GM23338 (cell line): ENCODE data around the gene RNF32. TPM values are rescaled to one million over a fixed set of nuclear protein-coding genes. Genes with fewer than 3 reads are reported as not detected.

Experiments
- ATAC-seq: fragments of 200-7000 bp; cut with Tn5 transposase; 3 replicates; pipeline ENCODE4 v1.9.1; 2020
- DNase-seq: peaks from one replicate; pipeline ENCODE4 v3.0.0-alpha.2; 2015; ENCODE audit warnings: low spot score
- H2AFZ ChIP-seq: fragments of 200-600 bp; sonication (generic); 2 replicates; pipeline ENCODE4 v1.8.0; 2016; ENCODE audit warnings: antibody characterized with exemption, mild to moderate bottlenecking, moderate library complexity
- H3F3A ChIP-seq: fragments of 200-600 bp; sonication (generic); replicated peaks from 2 replicates; pipeline ENCODE4 v1.8.0; 2017; ENCODE audit warnings: antibody characterized with exemption, mixed run types, low read depth
- H3K27ac ChIP-seq: fragments of 200-600 bp; sonication (generic); 2 replicates; pipeline ENCODE4 v1.6.1; 2016; ENCODE audit warnings: low read depth
- H3K27me3 ChIP-seq: fragments of 200-600 bp; sonication (generic); 2 replicates; pipeline ENCODE4 v1.8.0; 2016; ENCODE audit warnings: mild to moderate bottlenecking, mixed run types, moderate library complexity; ENCODE audit not compliant: insufficient read depth
- H3K36me3 ChIP-seq: fragments of 200-600 bp; sonication (generic); 2 replicates; pipeline ENCODE4 v1.8.0; 2016; ENCODE audit warnings: mild to moderate bottlenecking; ENCODE audit not compliant: insufficient read depth
- H3K4me1 ChIP-seq: fragments of 200-600 bp; sonication (generic); 2 replicates; pipeline ENCODE4 v1.8.0; 2016; ENCODE audit warnings: mild to moderate bottlenecking, moderate library complexity; ENCODE audit not compliant: insufficient read depth
- H3K4me2 ChIP-seq: fragments of 200-600 bp; sonication (generic); 2 replicates; pipeline ENCODE4 v1.7.1; 2017; ENCODE audit warnings: mixed run types
- H3K4me3 ChIP-seq: fragments of 200-600 bp; sonication (generic); 2 replicates; pipeline ENCODE4 v1.6.1; 2016; ENCODE audit warnings: mixed run types
- H3K79me2 ChIP-seq: fragments of 200-600 bp; sonication (generic); replicated peaks from 2 replicates; pipeline ENCODE4 v1.8.0; 2017; ENCODE audit warnings: mild to moderate bottlenecking; ENCODE audit not compliant: insufficient read depth
- H3K9me2 ChIP-seq: fragments of 200-600 bp; sonication (generic); 2 replicates; pipeline ENCODE4 v1.8.0; 2017; ENCODE audit not compliant: insufficient read depth
- H4K20me1 ChIP-seq: fragments of 200-600 bp; sonication (generic); replicated peaks from 2 replicates; pipeline ENCODE4 v1.8.0; 2017; ENCODE audit warnings: mild to moderate bottlenecking; ENCODE audit not compliant: insufficient read depth
- H3K27ac Mint-ChIP-seq: 2 replicates; pipeline ENCODE4 v1.8.0; 2020; ENCODE audit warnings: inconsistent platforms, mild to moderate bottlenecking, moderate library complexity, mixed read lengths
- H3K27me3 Mint-ChIP-seq: 3 replicates; pipeline ENCODE4 v1.8.0; 2022; ENCODE audit warnings: low read depth, mild to moderate bottlenecking, moderate library complexity, mixed read lengths, inconsistent platforms; ENCODE audit not compliant: insufficient read depth, poor library complexity
- H3K36me3 Mint-ChIP-seq: 3 replicates; pipeline ENCODE4 v1.8.0; 2021; ENCODE audit warnings: low read depth, mild to moderate bottlenecking, inconsistent platforms, moderate library complexity, mixed read lengths
- H3K4me1 Mint-ChIP-seq: 3 replicates; pipeline ENCODE4 v1.8.0; 2020; ENCODE audit warnings: mild to moderate bottlenecking, inconsistent platforms, mixed read lengths
- H3K4me3 Mint-ChIP-seq: 3 replicates; pipeline ENCODE4 v1.8.0; 2021; ENCODE audit warnings: moderate library complexity, mild to moderate bottlenecking, inconsistent platforms, mixed read lengths
- H3K9me3 Mint-ChIP-seq: 3 replicates; pipeline ENCODE4 v1.8.0; 2020; ENCODE audit warnings: moderate library complexity, mild to moderate bottlenecking, inconsistent platforms, mixed read lengths
- EZH2 ChIP-seq: fragments of 200-600 bp; sonication (generic); IDR thresholded peaks from one replicate; pipeline ENCODE4 v1.8.0; 2017; ENCODE audit warnings: antibody characterized with exemption, mild to moderate bottlenecking, low read depth; ENCODE audit not compliant: unreplicated experiment
- EZH2phosphoT487 ChIP-seq: fragments of 200-600 bp; sonication (generic); IDR thresholded peaks from one replicate; pipeline ENCODE4 v1.8.1; 2018; ENCODE audit warnings: antibody characterized with exemption; ENCODE audit not compliant: unreplicated experiment
- JUNB ChIP-seq: IDR thresholded peaks from one replicate; pipeline ENCODE4 v1.6.1; 2016; ENCODE audit warnings: antibody characterized with exemption; ENCODE audit not compliant: unreplicated experiment
- NANOG ChIP-seq: IDR thresholded peaks from 2 replicates; pipeline ENCODE4 v1.6.1; 2016; ENCODE audit warnings: antibody characterized with exemption, borderline replicate concordance
- STAT1 ChIP-seq: IDR thresholded peaks from one replicate; pipeline ENCODE4 v1.6.1; 2016; ENCODE audit warnings: antibody characterized with exemption; ENCODE audit not compliant: unreplicated experiment
- ZNF114 ChIP-seq: fragments of 250-450 bp; sonication (Bioruptor Pico); IDR thresholded peaks from 2 replicates; pipeline ENCODE4 v1.5.0; 2020; ENCODE audit warnings: mild to moderate bottlenecking, moderate library complexity
- ZNF331 ChIP-seq: fragments of 250-450 bp; sonication (Bioruptor Pico); IDR thresholded peaks from 2 replicates; pipeline ENCODE4 v1.5.0; 2020; ENCODE audit warnings: low read depth, mild to moderate bottlenecking, moderate library complexity
- ZNF462 ChIP-seq: fragments of 250-450 bp; sonication (Bioruptor Pico); IDR thresholded peaks from 2 replicates; pipeline ENCODE4 v1.5.0; 2020; ENCODE audit warnings: mild to moderate bottlenecking, moderate library complexity
- polyA plus RNA-seq: library from polyadenylated mRNA; unstranded; fragments of >200 nt; fragmentation: Nextera tagmentation; extraction: Ambion mirVana; gene quantifications from 2 replicates; pipeline ENCODE4 v1.2.1, GENCODE V29; 2016
- total RNA-seq: library from RNA; depleted of rRNA; stranded (reverse); fragments of >200 nt; shearing (Covaris generic); gene quantifications from 2 replicates; pipeline ENCODE4 v1.2.3, GENCODE V29; 2014
- TF ChIP-seq, protein P1 (sequence below): IDR thresholded peaks from 2 replicates; pipeline ENCODE4 v1.6.1; 2016; ENCODE audit warnings: antibody characterized with exemption
- TF ChIP-seq, protein P2 (sequence below), 2 experiments: fragments of 200-600 bp in 1 of 2; sonication (generic) in 1 of 2; conservative IDR thresholded peaks; 2 replicates each; pipeline versions ENCODE4 v1.5.1 to v1.6.1; 2016 to 2017; ENCODE audit warnings: antibody characterized with exemption in 2 of 2, low read depth in 2 of 2, mild to moderate bottlenecking in 2 of 2, moderate library complexity in 1 of 2
- TF ChIP-seq, protein P3 (sequence below): IDR thresholded peaks from one replicate; pipeline ENCODE4 v1.6.1; 2018; ENCODE audit warnings: antibody characterized with exemption; ENCODE audit not compliant: unreplicated experiment

RNF32 gene
- total and polyA plus RNA-seq, 2 experiments from 2014 or later, result 0.56 to 2.0 TPM

DNA sequence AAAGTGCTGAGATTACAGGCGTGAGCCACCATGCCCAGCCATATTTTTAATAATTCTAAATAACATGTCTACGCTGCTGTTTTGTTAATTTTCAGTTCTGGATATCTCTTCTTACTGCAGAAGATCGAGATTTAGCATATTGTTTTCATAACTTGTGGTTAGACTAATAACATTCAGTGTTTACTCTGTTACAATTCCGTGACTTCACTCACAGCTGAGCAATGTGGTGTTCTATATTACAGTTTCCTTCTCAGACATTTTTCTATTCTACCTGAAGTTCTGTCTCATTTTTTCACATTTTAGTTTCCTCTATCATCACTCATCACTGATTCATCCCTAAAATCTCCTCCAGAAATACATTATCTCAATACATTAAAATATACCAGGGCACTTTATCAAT lies 10.9 kb downstream of the RNF32 start:
- Histone ChIP-seq H3K27ac (no peak overlapping the region), H3K4me1 (no peaks in the 10 kb centered on the region), H3K79me2 (no peaks in the 10 kb centered on the region), H3K27me3 (no peaks in the 10 kb centered on the region), H3K36me3 (no peaks in the 10 kb centered on the region), H3K4me3 (no peak overlapping the region), H4K20me1 (no peaks in the 10 kb centered on the region), H3K9me2 (no peaks in the 10 kb centered on the region), H2AFZ (no peak overlapping the region), H3K4me2 (no peak overlapping the region), H3F3A (no peaks in the 10 kb centered on the region)
- TF ChIP-seq, protein P1, sequence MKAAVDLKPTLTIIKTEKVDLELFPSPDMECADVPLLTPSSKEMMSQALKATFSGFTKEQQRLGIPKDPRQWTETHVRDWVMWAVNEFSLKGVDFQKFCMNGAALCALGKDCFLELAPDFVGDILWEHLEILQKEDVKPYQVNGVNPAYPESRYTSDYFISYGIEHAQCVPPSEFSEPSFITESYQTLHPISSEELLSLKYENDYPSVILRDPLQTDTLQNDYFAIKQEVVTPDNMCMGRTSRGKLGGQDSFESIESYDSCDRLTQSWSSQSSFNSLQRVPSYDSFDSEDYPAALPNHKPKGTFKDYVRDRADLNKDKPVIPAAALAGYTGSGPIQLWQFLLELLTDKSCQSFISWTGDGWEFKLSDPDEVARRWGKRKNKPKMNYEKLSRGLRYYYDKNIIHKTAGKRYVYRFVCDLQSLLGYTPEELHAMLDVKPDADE, result no peak
- TF ChIP-seq ZNF114 (no peak), EZH2phosphoT487 (no peak), JUNB (no peak), STAT1 (no peak), EZH2 (no peak), ZNF331 (CRISPR knock-in tag) (no peak), ZNF462 (CRISPR knock-in tag) (no peak), NANOG (no peak)
- TF ChIP-seq, protein P2, sequence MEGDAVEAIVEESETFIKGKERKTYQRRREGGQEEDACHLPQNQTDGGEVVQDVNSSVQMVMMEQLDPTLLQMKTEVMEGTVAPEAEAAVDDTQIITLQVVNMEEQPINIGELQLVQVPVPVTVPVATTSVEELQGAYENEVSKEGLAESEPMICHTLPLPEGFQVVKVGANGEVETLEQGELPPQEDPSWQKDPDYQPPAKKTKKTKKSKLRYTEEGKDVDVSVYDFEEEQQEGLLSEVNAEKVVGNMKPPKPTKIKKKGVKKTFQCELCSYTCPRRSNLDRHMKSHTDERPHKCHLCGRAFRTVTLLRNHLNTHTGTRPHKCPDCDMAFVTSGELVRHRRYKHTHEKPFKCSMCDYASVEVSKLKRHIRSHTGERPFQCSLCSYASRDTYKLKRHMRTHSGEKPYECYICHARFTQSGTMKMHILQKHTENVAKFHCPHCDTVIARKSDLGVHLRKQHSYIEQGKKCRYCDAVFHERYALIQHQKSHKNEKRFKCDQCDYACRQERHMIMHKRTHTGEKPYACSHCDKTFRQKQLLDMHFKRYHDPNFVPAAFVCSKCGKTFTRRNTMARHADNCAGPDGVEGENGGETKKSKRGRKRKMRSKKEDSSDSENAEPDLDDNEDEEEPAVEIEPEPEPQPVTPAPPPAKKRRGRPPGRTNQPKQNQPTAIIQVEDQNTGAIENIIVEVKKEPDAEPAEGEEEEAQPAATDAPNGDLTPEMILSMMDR (conservative IDR thresholded peaks at IDR 0.05; ENCODE audit: low read depth in 2 of 2), result no peak
- TF ChIP-seq, protein P3, sequence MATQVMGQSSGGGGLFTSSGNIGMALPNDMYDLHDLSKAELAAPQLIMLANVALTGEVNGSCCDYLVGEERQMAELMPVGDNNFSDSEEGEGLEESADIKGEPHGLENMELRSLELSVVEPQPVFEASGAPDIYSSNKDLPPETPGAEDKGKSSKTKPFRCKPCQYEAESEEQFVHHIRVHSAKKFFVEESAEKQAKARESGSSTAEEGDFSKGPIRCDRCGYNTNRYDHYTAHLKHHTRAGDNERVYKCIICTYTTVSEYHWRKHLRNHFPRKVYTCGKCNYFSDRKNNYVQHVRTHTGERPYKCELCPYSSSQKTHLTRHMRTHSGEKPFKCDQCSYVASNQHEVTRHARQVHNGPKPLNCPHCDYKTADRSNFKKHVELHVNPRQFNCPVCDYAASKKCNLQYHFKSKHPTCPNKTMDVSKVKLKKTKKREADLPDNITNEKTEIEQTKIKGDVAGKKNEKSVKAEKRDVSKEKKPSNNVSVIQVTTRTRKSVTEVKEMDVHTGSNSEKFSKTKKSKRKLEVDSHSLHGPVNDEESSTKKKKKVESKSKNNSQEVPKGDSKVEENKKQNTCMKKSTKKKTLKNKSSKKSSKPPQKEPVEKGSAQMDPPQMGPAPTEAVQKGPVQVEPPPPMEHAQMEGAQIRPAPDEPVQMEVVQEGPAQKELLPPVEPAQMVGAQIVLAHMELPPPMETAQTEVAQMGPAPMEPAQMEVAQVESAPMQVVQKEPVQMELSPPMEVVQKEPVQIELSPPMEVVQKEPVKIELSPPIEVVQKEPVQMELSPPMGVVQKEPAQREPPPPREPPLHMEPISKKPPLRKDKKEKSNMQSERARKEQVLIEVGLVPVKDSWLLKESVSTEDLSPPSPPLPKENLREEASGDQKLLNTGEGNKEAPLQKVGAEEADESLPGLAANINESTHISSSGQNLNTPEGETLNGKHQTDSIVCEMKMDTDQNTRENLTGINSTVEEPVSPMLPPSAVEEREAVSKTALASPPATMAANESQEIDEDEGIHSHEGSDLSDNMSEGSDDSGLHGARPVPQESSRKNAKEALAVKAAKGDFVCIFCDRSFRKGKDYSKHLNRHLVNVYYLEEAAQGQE, result no peak
- DNase-seq (no peak), ATAC-seq (no peak)
- Mint-ChIP-seq H3K4me3 (no peak overlapping the region), H3K27ac (no peak overlapping the region), H3K9me3 (peaks cover 12% of the 10 kb centered on the region; the same call in 2 of the 3 replicates), H3K27me3 (peaks cover 4% of the 10 kb centered on the region), H3K4me1 (peaks cover 7% of the 10 kb centered on the region; the same call in 2 of the 3 replicates), H3K36me3 (peaks cover 4% of the 10 kb centered on the region; the same call in 1 of the 3 replicates)
